ENCODE data around the gene OCSTAMP.

GRCh38 chr20:46544576-46544975, 5.9 kb downstream of the OCSTAMP start:
- TF ChIP-seq CTCF (IDR thresholded peaks at IDR 0.05) (no peak), POLR2A (IDR thresholded peaks at IDR 0.05) (no peak)

Data from thyroid gland (tissue), 4 donors.